HG03095 (cell line): ENCODE results near the gene C9orf57.
"Not testable (repeated sequence)": the region's sequence is repeated elsewhere in the genome, so short reads cannot be mapped to it uniquely, and the experiment has no call there.

Experiments used
- ATAC-seq: cut with Tn5 transposase; IDR thresholded peaks from one replicate; pipeline ENCODE4 v1.9.1; 2021; ENCODE audit warnings: moderate library complexity; ENCODE audit not compliant: unreplicated experiment

C9orf57 gene

GRCh38 chr9:72025906-72026305 lies 34.5 kb downstream of the C9orf57 start:
- ATAC-seq = no peak

GRCh38 chr9:72023596-72023995 lies 36.8 kb downstream of the C9orf57 start:
- ATAC-seq = no peak

GRCh38 chr9:72022841-72023240 lies 37.6 kb downstream of the C9orf57 start:
- no peak for ATAC-seq

GRCh38 chr9:72013292-72013760 lies 47.1 kb downstream of the C9orf57 start:
- ATAC-seq = no peak

DNA sequence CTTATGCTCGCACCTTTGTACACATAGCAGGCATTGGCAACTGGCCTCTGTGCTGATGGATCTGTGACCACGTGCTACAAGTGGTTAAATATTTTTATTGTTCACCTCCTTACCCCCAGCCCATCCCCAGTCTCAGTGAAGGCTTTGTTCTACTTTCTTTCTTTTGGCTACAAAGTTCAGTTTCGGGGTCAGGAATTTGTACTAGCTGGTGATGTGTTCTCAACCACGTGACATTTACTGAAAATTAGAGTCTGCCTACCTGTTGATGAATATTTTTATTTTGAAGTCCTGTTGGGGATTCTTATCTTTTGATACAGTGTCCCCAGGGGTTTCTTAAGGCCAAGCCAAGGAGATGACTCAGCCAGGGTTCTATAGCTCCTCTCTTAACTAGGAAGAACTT lies 47.8 kb downstream of the C9orf57 start:
- ATAC-seq = no peak

GRCh38 chr9:72007726-72008125 lies 52.7 kb downstream of the C9orf57 start:
- not testable (repeated sequence) for ATAC-seq

GRCh38 chr9:72006501-72006900 lies 53.9 kb downstream of the C9orf57 start:
- ATAC-seq = no peak

GRCh38 chr9:72005451-72005850 lies 55.0 kb downstream of the C9orf57 start:
- no peak for ATAC-seq
